DND-41 (cell line): ENCODE measurements around the gene CENPO.

ENCODE experiments used
- EZH2 ChIP-seq: IDR thresholded peaks from 3 replicates; pipeline ENCODE4 v1.6.1; 2012; ENCODE audit warnings: borderline replicate concordance, low read depth, mild to moderate bottlenecking, moderate library complexity, low read length, inconsistent platforms; ENCODE audit not compliant: severe bottlenecking
- TF ChIP-seq, protein P1 (sequence below): IDR thresholded peaks from 2 replicates; pipeline ENCODE4 v1.5.1; 2012; ENCODE audit warnings: borderline replicate concordance, low read length, moderate library complexity, mild to moderate bottlenecking; ENCODE audit not compliant: poor library complexity, severe bottlenecking; ENCODE audit errors: extremely low read depth

DNA sequence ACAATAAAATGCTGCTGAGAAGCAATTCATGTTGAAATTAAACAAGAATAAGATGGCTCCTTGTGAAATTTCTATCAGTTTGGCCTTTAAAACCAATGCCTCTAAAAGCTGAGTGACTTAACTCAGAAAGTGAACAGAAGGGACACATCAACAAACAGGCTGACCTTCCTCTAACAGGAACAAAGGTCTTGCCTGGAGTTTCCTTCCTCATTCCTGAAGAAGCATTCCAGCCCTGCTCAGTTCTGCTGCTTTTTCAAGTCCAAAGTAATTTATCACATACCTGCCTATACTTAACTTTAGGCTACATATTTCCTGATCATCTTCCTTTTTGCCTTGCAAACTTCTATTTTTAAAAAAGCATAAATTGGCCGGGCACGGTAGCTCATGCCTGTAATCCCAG, 14.1 kb upstream of the CENPO start:
- TF ChIP-seq, protein P1, sequence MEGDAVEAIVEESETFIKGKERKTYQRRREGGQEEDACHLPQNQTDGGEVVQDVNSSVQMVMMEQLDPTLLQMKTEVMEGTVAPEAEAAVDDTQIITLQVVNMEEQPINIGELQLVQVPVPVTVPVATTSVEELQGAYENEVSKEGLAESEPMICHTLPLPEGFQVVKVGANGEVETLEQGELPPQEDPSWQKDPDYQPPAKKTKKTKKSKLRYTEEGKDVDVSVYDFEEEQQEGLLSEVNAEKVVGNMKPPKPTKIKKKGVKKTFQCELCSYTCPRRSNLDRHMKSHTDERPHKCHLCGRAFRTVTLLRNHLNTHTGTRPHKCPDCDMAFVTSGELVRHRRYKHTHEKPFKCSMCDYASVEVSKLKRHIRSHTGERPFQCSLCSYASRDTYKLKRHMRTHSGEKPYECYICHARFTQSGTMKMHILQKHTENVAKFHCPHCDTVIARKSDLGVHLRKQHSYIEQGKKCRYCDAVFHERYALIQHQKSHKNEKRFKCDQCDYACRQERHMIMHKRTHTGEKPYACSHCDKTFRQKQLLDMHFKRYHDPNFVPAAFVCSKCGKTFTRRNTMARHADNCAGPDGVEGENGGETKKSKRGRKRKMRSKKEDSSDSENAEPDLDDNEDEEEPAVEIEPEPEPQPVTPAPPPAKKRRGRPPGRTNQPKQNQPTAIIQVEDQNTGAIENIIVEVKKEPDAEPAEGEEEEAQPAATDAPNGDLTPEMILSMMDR = no peak
- TF ChIP-seq EZH2 = no peak
